Mesothelial cell of epicardium (in vitro differentiated cells): ENCODE data around the gene INPP4B. TPM values are rescaled to one million over a fixed set of nuclear protein-coding genes. Genes with fewer than 3 reads are reported as not detected.

Experiments used
- DNase-seq, 2 experiments: peaks; one replicate each; pipeline ENCODE4 v3.0.0; 2021; ENCODE audit warnings: low spot score in 2 of 2; ENCODE audit not compliant: unreplicated experiment in 2 of 2
- H3K27ac Mint-ChIP-seq: 2 replicates; pipeline ENCODE4 v1.8.0; 2021; ENCODE audit warnings: mixed read lengths
- H3K27me3 Mint-ChIP-seq: 2 replicates; pipeline ENCODE4 v1.8.0; 2021; ENCODE audit warnings: low read depth, mixed read lengths
- H3K36me3 Mint-ChIP-seq: 2 replicates; pipeline ENCODE4 v1.8.0; 2021; ENCODE audit warnings: mixed read lengths
- H3K4me1 Mint-ChIP-seq: 2 replicates; pipeline ENCODE4 v1.8.0; 2021; ENCODE audit warnings: mixed read lengths
- H3K4me3 Mint-ChIP-seq: 2 replicates; pipeline ENCODE4 v1.8.0; 2021; ENCODE audit warnings: mild to moderate bottlenecking, moderate library complexity, mixed read lengths
- H3K9me3 Mint-ChIP-seq: 2 replicates; pipeline ENCODE4 v1.8.0; 2021; ENCODE audit warnings: mixed read lengths
- CTCF ChIP-seq: fragments of 200-600 bp; sonication (generic); IDR thresholded peaks from one replicate; pipeline ENCODE4 v1.5.0; 2021; ENCODE audit warnings: antibody characterized with exemption; ENCODE audit not compliant: unreplicated experiment
- total RNA-seq: library from RNA; stranded (reverse); gene quantifications from 3 replicates; pipeline ENCODE4 v1.2.1, GENCODE V29; 2021

Gene INPP4B
- total RNA-seq, 1 donor from 2014 or later, result 35.4 TPM

- no peak for DNase-seq
- peaks cover 45% of the 10 kb centered on the region for H3K4me1 Mint-ChIP-seq
- no peak overlapping the region for H3K4me3 Mint-ChIP-seq
- no peaks in the 10 kb centered on the region for H3K27me3 Mint-ChIP-seq
- H3K9me3 Mint-ChIP-seq, result no peaks in the 10 kb centered on the region
- peaks cover 8% of the 10 kb centered on the region for H3K36me3 Mint-ChIP-seq
- no peak for TF ChIP-seq CTCF
- no peak overlapping the region for H3K27ac Mint-ChIP-seq
These were observed 534.2 kb downstream of the INPP4B start for GRCh38 chr4:142311916-142312315.

GRCh38 chr4:142309772-142310171 is 536.3 kb downstream of the INPP4B start:
- no peaks in the 10 kb centered on the region for H3K9me3 Mint-ChIP-seq
- no peak for TF ChIP-seq CTCF
- H3K27me3 Mint-ChIP-seq, result no peaks in the 10 kb centered on the region
- H3K4me3 Mint-ChIP-seq, result no peak overlapping the region
- DNase-seq, result no peak
- peaks cover 51% of the 10 kb centered on the region for H3K4me1 Mint-ChIP-seq
- H3K27ac Mint-ChIP-seq, result no peak overlapping the region
- peaks cover 8% of the 10 kb centered on the region for H3K36me3 Mint-ChIP-seq

GRCh38 chr4:142307857-142308256 is 538.2 kb downstream of the INPP4B start:
- no peak overlapping the region for H3K27ac Mint-ChIP-seq
- no peak for TF ChIP-seq CTCF
- H3K36me3 Mint-ChIP-seq, result peaks cover 3% of the 10 kb centered on the region
- no peaks in the 10 kb centered on the region for H3K9me3 Mint-ChIP-seq
- peaks cover 53% of the 10 kb centered on the region for H3K4me1 Mint-ChIP-seq
- H3K4me3 Mint-ChIP-seq, result no peak overlapping the region
- H3K27me3 Mint-ChIP-seq, result no peaks in the 10 kb centered on the region
- DNase-seq, result no peak

GRCh38 chr4:142297313-142297712 is 548.8 kb downstream of the INPP4B start:
- no peaks in the 10 kb centered on the region for H3K27me3 Mint-ChIP-seq
- H3K27ac Mint-ChIP-seq, result no peak overlapping the region
- DNase-seq, result no peak
- H3K36me3 Mint-ChIP-seq, result peaks cover 10% of the 10 kb centered on the region
- peaks cover 8% of the 10 kb centered on the region for H3K9me3 Mint-ChIP-seq
- TF ChIP-seq CTCF, result no peak
- H3K4me1 Mint-ChIP-seq, result peaks cover 16% of the 10 kb centered on the region
- no peak overlapping the region for H3K4me3 Mint-ChIP-seq

GRCh38 chr4:142293536-142293935 is 552.6 kb downstream of the INPP4B start:
- Mint-ChIP-seq H3K27me3 (no peaks in the 10 kb centered on the region), H3K27ac (peak overlapping the region; percentile 28), H3K36me3 (peaks cover 8% of the 10 kb centered on the region), H3K4me3 (no peak overlapping the region), H3K4me1 (peaks cover 16% of the 10 kb centered on the region), H3K9me3 (peaks cover 9% of the 10 kb centered on the region)
- DNase-seq, result no peak
- no peak for TF ChIP-seq CTCF

GRCh38 chr4:142292231-142292630 is 553.9 kb downstream of the INPP4B start:
- peaks cover 8% of the 10 kb centered on the region for H3K36me3 Mint-ChIP-seq
- H3K9me3 Mint-ChIP-seq, result peaks cover 9% of the 10 kb centered on the region
- H3K4me3 Mint-ChIP-seq, result no peak overlapping the region
- DNase-seq, result no peak
- TF ChIP-seq CTCF, result no peak
- H3K27me3 Mint-ChIP-seq, result no peaks in the 10 kb centered on the region
- H3K27ac Mint-ChIP-seq, result peak overlapping the region; percentile 68
- peaks cover 14% of the 10 kb centered on the region for H3K4me1 Mint-ChIP-seq
